Stimulated activated naive CD4-positive, alpha-beta T cell (primary cell): ENCODE results near the gene TSPAN12.

Experiments used
- DNase-seq, 6 experiments: peaks; one replicate each; lab custom pipeline; 2025; lab: John Stamatoyannopoulos, UW

The TSPAN12 gene

GRCh38 chr7:120742372-120742771 lies 115.6 kb downstream of the TSPAN12 start:
- DNase-seq = no peak

GRCh38 chr7:120741371-120742042 lies 116.4 kb downstream of the TSPAN12 start:
- DNase-seq = no peak

- DNase-seq = no peak
Observed at GRCh38 chr7:120740348-120740747, 117.6 kb downstream of the TSPAN12 start.

GRCh38 chr7:120738816-120739215 lies 119.1 kb downstream of the TSPAN12 start:
- DNase-seq = no peak
